ENCODE data around the gene PTGS1.
"Not testable (repeated sequence)": the region's sequence is repeated elsewhere in the genome, so short reads cannot be mapped to it uniquely, and the experiment has no call there.

PTGS1 gene

GRCh38 chr9:122398371-122398924, 27.6 kb downstream of the PTGS1 start:
- no peak for DNase-seq

DNA sequence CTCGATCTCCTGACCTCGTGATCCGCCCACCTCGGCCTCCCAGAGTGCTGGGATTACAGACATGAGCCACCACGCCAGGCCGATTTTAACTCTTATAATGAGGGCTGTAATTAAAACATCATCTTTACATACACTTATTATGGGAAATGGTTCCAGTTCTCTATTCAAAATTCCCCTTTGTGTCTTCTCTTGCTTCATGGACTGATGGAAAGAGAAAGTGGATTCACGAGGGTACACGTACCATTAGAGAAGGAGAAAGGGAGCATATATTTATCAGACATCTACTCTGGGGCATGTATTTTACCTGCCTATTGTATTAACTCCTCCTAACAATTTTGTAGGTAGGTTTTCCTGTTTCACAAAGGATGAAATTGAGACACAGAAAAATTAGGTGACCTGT, 31.1 kb downstream of the PTGS1 start:
- no peak for DNase-seq

GRCh38 chr9:122402403-122402871, 31.6 kb downstream of the PTGS1 start:
- DNase-seq, result peak; percentile 72 to 94 (median 82)

- DNase-seq, result no peak
These were observed 32.0 kb downstream of the PTGS1 start for GRCh38 chr9:122402874-122403273.

GRCh38 chr9:122403381-122404000, 32.7 kb downstream of the PTGS1 start:
- DNase-seq, result peak; percentile 28 to 45 (median 36)

DNA sequence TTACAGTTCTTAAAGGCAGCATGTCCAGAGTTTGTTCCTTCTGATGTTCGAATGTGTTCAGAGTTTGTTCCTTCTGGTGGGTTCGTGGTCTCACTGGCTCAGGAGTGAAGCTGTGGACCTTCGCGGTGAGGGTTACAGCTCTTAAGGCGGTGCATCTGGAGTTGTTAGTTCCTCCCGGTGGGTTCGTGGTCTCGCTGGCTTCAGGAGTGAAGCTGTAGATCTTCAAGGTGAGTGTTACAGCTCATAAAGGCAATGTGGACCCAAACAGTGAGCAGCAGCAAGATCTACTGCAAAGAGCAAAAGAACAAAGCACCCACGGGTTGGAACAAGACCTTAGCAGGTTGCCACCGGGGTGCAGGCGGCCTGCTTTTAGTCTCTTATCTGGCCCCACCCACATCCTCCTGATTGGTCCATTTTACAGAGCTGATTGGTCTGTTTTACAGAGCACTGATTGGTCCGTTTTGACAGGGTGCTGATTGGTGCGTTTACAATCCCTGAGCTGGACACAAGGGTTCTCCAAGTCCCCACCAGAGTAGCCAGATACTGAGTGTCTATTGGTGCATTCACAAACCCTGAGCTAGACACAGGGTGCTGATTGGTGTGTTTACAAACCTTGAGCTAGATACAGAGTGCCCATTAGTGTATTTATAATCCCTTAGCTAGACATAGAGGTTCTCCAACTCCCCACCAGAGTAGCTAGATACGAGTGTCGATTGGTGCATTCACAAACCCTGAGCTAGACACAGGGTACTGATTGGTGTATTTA, 34.7 kb downstream of the PTGS1 start:
- DNase-seq, result not testable (repeated sequence)

DNA sequence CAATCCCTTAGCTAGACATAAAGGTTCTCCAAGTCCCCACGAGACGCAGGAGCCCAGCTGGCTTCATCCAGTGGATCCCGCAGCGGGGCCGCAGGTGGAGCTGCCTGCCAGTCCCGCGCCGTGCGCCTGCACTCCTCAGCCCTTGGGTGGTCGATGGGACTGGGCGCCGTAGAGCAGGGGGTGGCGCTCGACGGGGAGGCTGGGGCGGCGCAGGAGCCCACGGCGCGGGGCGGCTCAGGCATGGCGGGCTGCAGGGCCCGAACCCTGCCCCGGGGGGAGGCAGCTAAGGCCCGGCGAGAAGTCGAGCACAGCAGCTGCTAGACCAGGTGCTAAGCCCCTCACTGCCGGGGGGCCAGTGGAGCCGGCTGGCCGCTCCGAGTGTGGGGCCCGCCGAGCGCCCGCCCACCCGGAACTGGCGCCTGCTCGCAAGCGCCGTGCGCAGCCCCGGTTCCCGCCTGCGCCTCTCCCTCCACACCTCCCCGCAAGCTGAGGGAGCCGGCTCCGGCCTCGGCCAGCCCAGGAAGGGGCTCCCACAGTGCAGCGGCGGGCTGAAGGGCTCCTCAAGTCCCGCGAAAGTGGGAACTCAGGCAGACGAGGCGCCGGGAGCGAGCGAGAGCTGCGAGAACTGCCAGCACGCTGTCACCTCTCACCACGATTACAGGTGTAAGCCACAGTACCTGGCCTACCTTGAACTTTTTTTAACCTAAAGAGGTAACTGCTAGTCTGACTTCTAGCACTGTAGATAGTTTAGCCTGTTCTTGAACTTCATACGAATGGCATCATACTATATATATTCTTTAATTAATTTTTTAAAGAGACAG, 35.5 kb downstream of the PTGS1 start:
- no peak for DNase-seq

DNA sequence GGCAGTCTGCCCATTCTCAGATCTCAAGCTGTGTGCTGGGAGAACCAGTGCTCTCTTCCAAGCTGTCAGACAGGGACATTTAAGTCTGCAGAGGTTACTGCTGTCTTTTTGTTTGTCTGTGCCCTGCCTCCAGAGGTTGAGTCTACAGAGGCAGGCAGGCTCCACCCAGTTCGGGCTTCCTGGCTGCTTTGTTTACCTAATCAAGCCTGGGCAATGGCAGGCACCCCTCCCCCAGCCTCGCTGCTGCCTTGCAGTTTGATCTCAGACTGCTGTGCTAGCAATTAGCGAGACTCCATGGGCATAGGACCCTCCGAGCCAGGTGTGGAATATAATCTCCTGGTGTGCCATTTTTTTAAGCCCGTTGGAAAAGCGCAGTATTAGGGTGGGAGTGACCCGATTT, 43.3 kb downstream of the PTGS1 start:
- DNase-seq, result not testable (repeated sequence)

- no peak for DNase-seq
These were observed 47.2 kb downstream of the PTGS1 start for GRCh38 chr9:122418016-122418415.

GRCh38 chr9:122420315-122420714, 49.5 kb downstream of the PTGS1 start:
- no peak for DNase-seq

- no peak for DNase-seq
These were observed 54.3 kb downstream of the PTGS1 start for GRCh38 chr9:122425087-122425486.

DNA sequence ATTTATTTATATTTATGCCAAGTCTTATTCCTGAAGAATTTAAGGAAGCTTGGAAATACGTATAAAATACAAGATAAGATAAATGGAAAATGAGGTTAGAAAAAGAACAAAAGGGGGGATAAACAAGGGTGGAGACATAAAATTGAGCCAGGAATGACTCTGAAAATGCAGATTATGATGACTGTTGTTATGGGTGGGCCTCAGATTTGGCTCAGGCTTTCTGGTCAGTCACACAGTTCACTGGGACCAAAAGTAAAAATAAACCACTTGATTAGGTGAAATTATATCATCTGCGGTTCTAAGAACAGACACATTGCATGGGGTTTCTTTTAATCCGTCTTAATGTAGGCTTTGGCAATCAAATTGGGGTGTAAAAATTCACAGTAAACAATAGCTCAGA, 55.9 kb downstream of the PTGS1 start:
- DNase-seq, result no peak

DNA sequence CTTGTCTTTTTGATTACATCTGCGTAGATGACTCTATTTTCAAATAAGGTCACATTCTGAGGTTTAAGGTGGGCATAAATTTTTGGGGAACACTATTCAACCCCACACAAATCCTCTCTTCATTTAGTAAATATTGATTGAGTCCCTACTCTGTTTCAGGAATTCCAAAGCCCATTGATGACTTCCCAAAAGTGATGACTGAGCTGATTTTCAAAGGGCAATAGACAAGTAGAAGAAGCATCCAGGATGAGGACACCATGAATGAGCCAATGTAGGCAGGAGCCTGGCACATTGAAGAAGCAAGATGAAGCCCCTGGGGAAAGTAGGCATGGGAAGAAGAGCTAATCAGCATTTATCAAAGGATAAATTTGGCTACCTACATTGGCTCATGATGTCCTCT, 71.7 kb downstream of the PTGS1 start:
- no peak for DNase-seq

- no peak for DNase-seq
These were observed 73.4 kb downstream of the PTGS1 start for GRCh38 chr9:122444041-122444733.
